Transverse colon (tissue), 4 donors: ENCODE results near the gene SOX2.

ENCODE experiments used
- EP300 ChIP-seq: sonication (generic); formaldehyde crosslinking; IDR thresholded peaks from one replicate; pipeline ENCODE4 v1.6.1; 2017; ENCODE audit warnings: antibody characterized with exemption, low read depth
- POLR2A ChIP-seq: fragments of 450-650 bp; IDR thresholded peaks from one replicate; pipeline ENCODE4 v1.6.1; 2016; ENCODE audit warnings: antibody characterized with exemption, mild to moderate bottlenecking, moderate library complexity
- POLR2AphosphoS5 ChIP-seq, 3 donors: sonication (generic); formaldehyde crosslinking; IDR thresholded peaks; one replicate each; pipeline ENCODE4 v1.6.1; 2016; ENCODE audit warnings: antibody characterized with exemption in 3 of 3
- TF ChIP-seq, protein P1 (sequence below), 5 experiments: fragments of 200-600 bp in 3 of 5; fragments of 450-650 bp in 2 of 5; sonication (generic) in 3 of 5; IDR thresholded peaks; 1 replicate in 2 of 5; 2 replicates in 3 of 5; pipeline ENCODE4 v1.5.1; 2016 to 2017; ENCODE audit warnings: antibody characterized with exemption in 5 of 5, inconsistent platforms in 3 of 5, mild to moderate bottlenecking in 2 of 5, moderate library complexity in 1 of 5

DNA sequence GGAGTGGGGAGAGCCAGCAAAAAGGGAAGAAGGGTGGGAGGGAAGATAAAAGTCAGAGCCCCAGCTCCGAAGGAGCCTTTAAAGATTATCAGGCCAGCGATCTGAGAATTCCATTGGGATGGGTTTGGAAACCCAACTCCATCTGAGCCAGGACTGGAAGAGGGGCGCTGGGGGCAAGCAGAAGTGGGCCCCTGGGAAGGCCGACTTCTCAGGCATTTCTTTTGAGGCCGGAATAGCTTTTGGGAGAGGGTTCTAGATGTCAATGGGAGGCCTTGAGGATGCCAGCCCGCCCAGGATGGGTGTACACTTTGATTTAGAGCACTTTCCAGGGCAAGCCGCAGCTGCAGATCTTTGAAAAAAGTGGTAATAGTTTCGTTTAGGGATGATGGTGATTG is 6.6 kb upstream of the SOX2 start:
- TF ChIP-seq POLR2A (no peak), EP300 (no peak), POLR2AphosphoS5 (IDR thresholded peaks at IDR 0.05) (no peak)
- TF ChIP-seq, protein P1, sequence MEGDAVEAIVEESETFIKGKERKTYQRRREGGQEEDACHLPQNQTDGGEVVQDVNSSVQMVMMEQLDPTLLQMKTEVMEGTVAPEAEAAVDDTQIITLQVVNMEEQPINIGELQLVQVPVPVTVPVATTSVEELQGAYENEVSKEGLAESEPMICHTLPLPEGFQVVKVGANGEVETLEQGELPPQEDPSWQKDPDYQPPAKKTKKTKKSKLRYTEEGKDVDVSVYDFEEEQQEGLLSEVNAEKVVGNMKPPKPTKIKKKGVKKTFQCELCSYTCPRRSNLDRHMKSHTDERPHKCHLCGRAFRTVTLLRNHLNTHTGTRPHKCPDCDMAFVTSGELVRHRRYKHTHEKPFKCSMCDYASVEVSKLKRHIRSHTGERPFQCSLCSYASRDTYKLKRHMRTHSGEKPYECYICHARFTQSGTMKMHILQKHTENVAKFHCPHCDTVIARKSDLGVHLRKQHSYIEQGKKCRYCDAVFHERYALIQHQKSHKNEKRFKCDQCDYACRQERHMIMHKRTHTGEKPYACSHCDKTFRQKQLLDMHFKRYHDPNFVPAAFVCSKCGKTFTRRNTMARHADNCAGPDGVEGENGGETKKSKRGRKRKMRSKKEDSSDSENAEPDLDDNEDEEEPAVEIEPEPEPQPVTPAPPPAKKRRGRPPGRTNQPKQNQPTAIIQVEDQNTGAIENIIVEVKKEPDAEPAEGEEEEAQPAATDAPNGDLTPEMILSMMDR (IDR thresholded peaks at IDR 0.05) = no peak
